GM23338 (cell line): Measurements from ENCODE around the gene IMMP1L. TPM values are rescaled to one million over a fixed set of nuclear protein-coding genes. Genes with fewer than 3 reads are reported as not detected.

Experiments used
- ATAC-seq: fragments of 200-7000 bp; cut with Tn5 transposase; 3 replicates; pipeline ENCODE4 v1.9.1; 2020
- DNase-seq: peaks from one replicate; pipeline ENCODE4 v3.0.0-alpha.2; 2015; ENCODE audit warnings: low spot score
- H2AFZ ChIP-seq: fragments of 200-600 bp; sonication (generic); 2 replicates; pipeline ENCODE4 v1.8.0; 2016; ENCODE audit warnings: antibody characterized with exemption, mild to moderate bottlenecking, moderate library complexity
- H3F3A ChIP-seq: fragments of 200-600 bp; sonication (generic); replicated peaks from 2 replicates; pipeline ENCODE4 v1.8.0; 2017; ENCODE audit warnings: antibody characterized with exemption, mixed run types, low read depth
- H3K27ac ChIP-seq: fragments of 200-600 bp; sonication (generic); 2 replicates; pipeline ENCODE4 v1.6.1; 2016; ENCODE audit warnings: low read depth
- H3K27me3 ChIP-seq: fragments of 200-600 bp; sonication (generic); 2 replicates; pipeline ENCODE4 v1.8.0; 2016; ENCODE audit warnings: mild to moderate bottlenecking, mixed run types, moderate library complexity; ENCODE audit not compliant: insufficient read depth
- H3K36me3 ChIP-seq: fragments of 200-600 bp; sonication (generic); 2 replicates; pipeline ENCODE4 v1.8.0; 2016; ENCODE audit warnings: mild to moderate bottlenecking; ENCODE audit not compliant: insufficient read depth
- H3K4me1 ChIP-seq: fragments of 200-600 bp; sonication (generic); 2 replicates; pipeline ENCODE4 v1.8.0; 2016; ENCODE audit warnings: mild to moderate bottlenecking, moderate library complexity; ENCODE audit not compliant: insufficient read depth
- H3K4me2 ChIP-seq: fragments of 200-600 bp; sonication (generic); 2 replicates; pipeline ENCODE4 v1.7.1; 2017; ENCODE audit warnings: mixed run types
- H3K4me3 ChIP-seq: fragments of 200-600 bp; sonication (generic); 2 replicates; pipeline ENCODE4 v1.6.1; 2016; ENCODE audit warnings: mixed run types
- H3K79me2 ChIP-seq: fragments of 200-600 bp; sonication (generic); replicated peaks from 2 replicates; pipeline ENCODE4 v1.8.0; 2017; ENCODE audit warnings: mild to moderate bottlenecking; ENCODE audit not compliant: insufficient read depth
- H3K9me2 ChIP-seq: fragments of 200-600 bp; sonication (generic); 2 replicates; pipeline ENCODE4 v1.8.0; 2017; ENCODE audit not compliant: insufficient read depth
- H4K20me1 ChIP-seq: fragments of 200-600 bp; sonication (generic); replicated peaks from 2 replicates; pipeline ENCODE4 v1.8.0; 2017; ENCODE audit warnings: mild to moderate bottlenecking; ENCODE audit not compliant: insufficient read depth
- H3K27ac Mint-ChIP-seq: 2 replicates; pipeline ENCODE4 v1.8.0; 2020; ENCODE audit warnings: inconsistent platforms, mild to moderate bottlenecking, moderate library complexity, mixed read lengths
- H3K27me3 Mint-ChIP-seq: 3 replicates; pipeline ENCODE4 v1.8.0; 2022; ENCODE audit warnings: low read depth, mild to moderate bottlenecking, moderate library complexity, mixed read lengths, inconsistent platforms; ENCODE audit not compliant: insufficient read depth, poor library complexity
- H3K36me3 Mint-ChIP-seq: 3 replicates; pipeline ENCODE4 v1.8.0; 2021; ENCODE audit warnings: low read depth, mild to moderate bottlenecking, inconsistent platforms, moderate library complexity, mixed read lengths
- H3K4me1 Mint-ChIP-seq: 3 replicates; pipeline ENCODE4 v1.8.0; 2020; ENCODE audit warnings: mild to moderate bottlenecking, inconsistent platforms, mixed read lengths
- H3K4me3 Mint-ChIP-seq: 3 replicates; pipeline ENCODE4 v1.8.0; 2021; ENCODE audit warnings: moderate library complexity, mild to moderate bottlenecking, inconsistent platforms, mixed read lengths
- H3K9me3 Mint-ChIP-seq: 3 replicates; pipeline ENCODE4 v1.8.0; 2020; ENCODE audit warnings: moderate library complexity, mild to moderate bottlenecking, inconsistent platforms, mixed read lengths
- CTCF ChIP-seq, 2 experiments: fragments of 200-600 bp in 1 of 2; sonication (generic) in 1 of 2; conservative IDR thresholded peaks; 2 replicates each; pipeline versions ENCODE4 v1.5.1 to v1.6.1; 2016 to 2017; ENCODE audit warnings: antibody characterized with exemption in 2 of 2, low read depth in 2 of 2, mild to moderate bottlenecking in 2 of 2, moderate library complexity in 1 of 2
- JUNB ChIP-seq: IDR thresholded peaks from one replicate; pipeline ENCODE4 v1.6.1; 2016; ENCODE audit warnings: antibody characterized with exemption; ENCODE audit not compliant: unreplicated experiment
- NANOG ChIP-seq: IDR thresholded peaks from 2 replicates; pipeline ENCODE4 v1.6.1; 2016; ENCODE audit warnings: antibody characterized with exemption, borderline replicate concordance
- ZNF114 ChIP-seq: fragments of 250-450 bp; sonication (Bioruptor Pico); IDR thresholded peaks from 2 replicates; pipeline ENCODE4 v1.5.0; 2020; ENCODE audit warnings: mild to moderate bottlenecking, moderate library complexity
- polyA plus RNA-seq: library from polyadenylated mRNA; unstranded; fragments of >200 nt; fragmentation: Nextera tagmentation; extraction: Ambion mirVana; gene quantifications from 2 replicates; pipeline ENCODE4 v1.2.1, GENCODE V29; 2016
- total RNA-seq: library from RNA; depleted of rRNA; stranded (reverse); fragments of >200 nt; shearing (Covaris generic); gene quantifications from 2 replicates; pipeline ENCODE4 v1.2.3, GENCODE V29; 2014

Gene IMMP1L
- total and polyA plus RNA-seq, 2 experiments from 2014 or later: 23.9 to 154 TPM

DNA sequence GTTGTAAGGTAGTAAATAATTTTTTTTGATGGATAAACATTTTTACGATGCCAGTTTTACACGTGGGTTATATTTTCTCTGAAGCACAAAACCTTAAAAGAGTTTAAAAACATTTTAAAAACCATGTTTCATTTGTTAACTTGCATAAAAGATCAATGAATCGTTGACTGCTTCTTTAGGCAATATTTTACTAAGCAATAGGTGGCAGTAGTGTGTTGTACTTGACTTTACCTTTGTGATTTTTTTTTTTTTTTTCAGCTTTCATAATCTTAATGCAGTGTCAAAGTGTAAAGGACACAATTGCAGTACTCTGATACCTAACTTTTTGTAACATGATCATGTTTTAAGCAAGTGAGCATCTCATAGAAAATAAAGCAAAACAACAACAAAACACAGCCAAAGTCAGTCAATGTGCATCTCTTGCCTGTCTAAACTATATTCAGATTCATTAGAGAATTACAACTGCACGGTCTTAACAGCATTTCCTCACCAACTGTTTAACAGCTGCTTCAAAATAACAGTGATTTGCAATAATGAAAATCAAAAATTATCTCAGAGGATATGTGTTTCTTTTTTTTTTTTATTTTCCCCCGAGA lies 112.1 kb downstream of the IMMP1L start:
- H3K79me2 ChIP-seq: no peaks in the 10 kb centered on the region
- peaks cover 27% of the 10 kb centered on the region for H3K36me3 Mint-ChIP-seq
- H3K4me3 ChIP-seq: no peak overlapping the region
- no peaks in the 10 kb centered on the region for H3K4me1 ChIP-seq
- no peaks in the 10 kb centered on the region for H3K9me2 ChIP-seq
- no peak for ATAC-seq
- DNase-seq: peak; percentile 56
- no peak overlapping the region for H2AFZ ChIP-seq
- H3F3A ChIP-seq: no peaks in the 10 kb centered on the region
- no peaks in the 10 kb centered on the region for H4K20me1 ChIP-seq
- no peak overlapping the region for H3K27ac ChIP-seq
- peaks cover 3% of the 10 kb centered on the region; the same call in 1 of the 3 replicates for H3K4me1 Mint-ChIP-seq
- 0 out of 3 replicates have a peak, but pooled peaks cover 4% of the 10 kb centered on the region for H3K9me3 Mint-ChIP-seq
- no peak overlapping the region for H3K27ac Mint-ChIP-seq
- peak in 1 of 2 experiments; percentile 78 for TF ChIP-seq CTCF (conservative IDR thresholded peaks at IDR 0.05; ENCODE audit: low read depth in 2 of 2)
- no peak for TF ChIP-seq JUNB
- H3K27me3 ChIP-seq: no peaks in the 10 kb centered on the region
- no peaks in the 10 kb centered on the region for H3K27me3 Mint-ChIP-seq
- no peak overlapping the region for H3K4me2 ChIP-seq
- H3K4me3 Mint-ChIP-seq: no peak overlapping the region
- 0 out of 2 replicates have a peak, but pooled peaks cover 5% of the 10 kb centered on the region for H3K36me3 ChIP-seq

DNA sequence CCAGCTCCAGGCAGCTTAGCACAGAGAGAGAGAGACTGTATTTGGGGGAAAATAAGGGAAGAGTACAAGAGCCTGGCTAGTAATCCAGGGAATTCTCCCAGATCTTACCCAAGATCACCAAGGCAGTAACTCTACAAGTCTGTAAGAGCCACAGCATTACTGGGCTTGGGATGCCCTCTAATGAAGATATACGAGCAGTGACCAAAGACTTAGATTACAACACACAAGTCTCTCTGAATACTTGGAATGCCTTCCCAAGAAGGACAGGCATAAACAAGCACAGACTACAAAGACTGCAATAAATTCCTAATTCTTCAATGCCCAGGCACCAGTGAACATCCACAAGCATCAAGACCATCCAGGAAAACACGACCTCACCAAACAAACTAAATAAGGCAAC lies 122.0 kb downstream of the IMMP1L start:
- no peak overlapping the region for H3K4me3 Mint-ChIP-seq
- peak; percentile 33 for DNase-seq

More for the DNA sequence above, 122.0 kb downstream of the IMMP1L start:
- no peaks in the 10 kb centered on the region for H3K27me3 ChIP-seq
- peaks cover 8% of the 10 kb centered on the region; the same call in 2 of the 3 replicates for H3K4me1 Mint-ChIP-seq
- H3K36me3 Mint-ChIP-seq: peaks cover 36% of the 10 kb centered on the region
- H3K27ac Mint-ChIP-seq: no peak overlapping the region; the same call in 1 of the 2 replicates
- H4K20me1 ChIP-seq: no peaks in the 10 kb centered on the region
- H3K9me3 Mint-ChIP-seq: peaks cover 7% of the 10 kb centered on the region; the same call in 2 of the 3 replicates
- no peak overlapping the region for H2AFZ ChIP-seq
- H3K4me1 ChIP-seq: peaks cover 12% of the 10 kb centered on the region
- H3K79me2 ChIP-seq: no peaks in the 10 kb centered on the region
- no peaks in the 10 kb centered on the region for H3K36me3 ChIP-seq
- no peaks in the 10 kb centered on the region for H3F3A ChIP-seq
- no peak overlapping the region for H3K27ac ChIP-seq
- no peaks in the 10 kb centered on the region for H3K27me3 Mint-ChIP-seq
- H3K4me3 ChIP-seq: no peak overlapping the region
- no peaks in the 10 kb centered on the region for H3K9me2 ChIP-seq
- no peak overlapping the region for H3K4me2 ChIP-seq
- TF ChIP-seq CTCF (conservative IDR thresholded peaks at IDR 0.05; ENCODE audit: low read depth in 2 of 2): peak in 1 of 2 experiments; percentile 33; a peak in 2 of 4 replicates
- no peak for TF ChIP-seq ZNF114 (CRISPR knock-in tag)
- TF ChIP-seq NANOG: no peak
- ATAC-seq: no peak
